Measurements from ENCODE around the gene COL1A1. TPM values are rescaled to one million over a fixed set of nuclear protein-coding genes. Genes with fewer than 3 reads are reported as not detected.

The COL1A1 gene
- total and polyA plus RNA-seq, 2 of the 13 experiments (the other 11 are each of a cell fraction or from before 2014, with no cell fraction given): 0.05 TPM; not detected in 1

GRCh38 chr17:50161023-50161910, 40.2 kb downstream of the COL1A1 start (continued):
- TF ChIP-seq SMC3 (IDR thresholded peaks at IDR 0.05; ENCODE audit: low read length) (peak; percentile 71; the same call in 1 of the 2 replicates), ZSCAN30 (CRISPR knock-in tag; IDR thresholded peaks at IDR 0.05) (no peak), KMT2B (CRISPR knock-in tag; IDR thresholded peaks at IDR 0.05) (no peak), CREB1 (IDR thresholded peaks at IDR 0.05) (no peak; the same call in 1 of the 2 replicates), CREB1 (CRISPR knock-in tag; IDR thresholded peaks at IDR 0.05) (no peak), TSC22D2 (CRISPR knock-in tag; IDR thresholded peaks at IDR 0.05; ENCODE audit: borderline replicate concordance) (no peak), KLF13 (CRISPR knock-in tag; IDR thresholded peaks at IDR 0.05) (peak; percentile 91; the same call in 1 of the 2 replicates), MAZ (IDR thresholded peaks at IDR 0.05; ENCODE audit: borderline replicate concordance, low read depth, low read length) (0 out of 2 replicates have a peak, but pooled peaks have one; percentile 48), MAZ (CRISPR knock-in tag; IDR thresholded peaks at IDR 0.05; ENCODE audit: low read depth) (peak; percentile 77; the same call in 1 of the 2 replicates), CAMTA2 (CRISPR knock-in tag; IDR thresholded peaks at IDR 0.05; ENCODE audit: borderline replicate concordance) (no peak), ZNF512B (CRISPR knock-in tag; IDR thresholded peaks at IDR 0.05; ENCODE audit: borderline replicate concordance) (no peak), RERE (CRISPR knock-in tag; IDR thresholded peaks at IDR 0.05; ENCODE audit: low read depth) (no peak), ZNF652 (CRISPR knock-in tag; IDR thresholded peaks at IDR 0.05; ENCODE audit: borderline replicate concordance, low read depth) (no peak; the same call in 1 of the 2 replicates), ZNF20 (CRISPR knock-in tag; IDR thresholded peaks at IDR 0.05) (no peak)
- TF ChIP-seq, protein P1, sequence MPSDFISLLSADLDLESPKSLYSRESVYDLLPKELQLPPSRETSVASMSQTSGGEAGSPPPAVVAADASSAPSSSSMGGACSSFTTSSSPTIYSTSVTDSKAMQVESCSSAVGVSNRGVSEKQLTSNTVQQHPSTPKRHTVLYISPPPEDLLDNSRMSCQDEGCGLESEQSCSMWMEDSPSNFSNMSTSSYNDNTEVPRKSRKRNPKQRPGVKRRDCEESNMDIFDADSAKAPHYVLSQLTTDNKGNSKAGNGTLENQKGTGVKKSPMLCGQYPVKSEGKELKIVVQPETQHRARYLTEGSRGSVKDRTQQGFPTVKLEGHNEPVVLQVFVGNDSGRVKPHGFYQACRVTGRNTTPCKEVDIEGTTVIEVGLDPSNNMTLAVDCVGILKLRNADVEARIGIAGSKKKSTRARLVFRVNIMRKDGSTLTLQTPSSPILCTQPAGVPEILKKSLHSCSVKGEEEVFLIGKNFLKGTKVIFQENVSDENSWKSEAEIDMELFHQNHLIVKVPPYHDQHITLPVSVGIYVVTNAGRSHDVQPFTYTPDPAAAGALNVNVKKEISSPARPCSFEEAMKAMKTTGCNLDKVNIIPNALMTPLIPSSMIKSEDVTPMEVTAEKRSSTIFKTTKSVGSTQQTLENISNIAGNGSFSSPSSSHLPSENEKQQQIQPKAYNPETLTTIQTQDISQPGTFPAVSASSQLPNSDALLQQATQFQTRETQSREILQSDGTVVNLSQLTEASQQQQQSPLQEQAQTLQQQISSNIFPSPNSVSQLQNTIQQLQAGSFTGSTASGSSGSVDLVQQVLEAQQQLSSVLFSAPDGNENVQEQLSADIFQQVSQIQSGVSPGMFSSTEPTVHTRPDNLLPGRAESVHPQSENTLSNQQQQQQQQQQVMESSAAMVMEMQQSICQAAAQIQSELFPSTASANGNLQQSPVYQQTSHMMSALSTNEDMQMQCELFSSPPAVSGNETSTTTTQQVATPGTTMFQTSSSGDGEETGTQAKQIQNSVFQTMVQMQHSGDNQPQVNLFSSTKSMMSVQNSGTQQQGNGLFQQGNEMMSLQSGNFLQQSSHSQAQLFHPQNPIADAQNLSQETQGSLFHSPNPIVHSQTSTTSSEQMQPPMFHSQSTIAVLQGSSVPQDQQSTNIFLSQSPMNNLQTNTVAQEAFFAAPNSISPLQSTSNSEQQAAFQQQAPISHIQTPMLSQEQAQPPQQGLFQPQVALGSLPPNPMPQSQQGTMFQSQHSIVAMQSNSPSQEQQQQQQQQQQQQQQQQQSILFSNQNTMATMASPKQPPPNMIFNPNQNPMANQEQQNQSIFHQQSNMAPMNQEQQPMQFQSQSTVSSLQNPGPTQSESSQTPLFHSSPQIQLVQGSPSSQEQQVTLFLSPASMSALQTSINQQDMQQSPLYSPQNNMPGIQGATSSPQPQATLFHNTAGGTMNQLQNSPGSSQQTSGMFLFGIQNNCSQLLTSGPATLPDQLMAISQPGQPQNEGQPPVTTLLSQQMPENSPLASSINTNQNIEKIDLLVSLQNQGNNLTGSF (CRISPR knock-in tag; IDR thresholded peaks at IDR 0.05): no peak
